HepG2 (cell line): ENCODE results near the gene CDHR5. TPM values are rescaled to one million over a fixed set of nuclear protein-coding genes. Genes with fewer than 3 reads are reported as not detected.
A peak's percentile ranks its signal among the peaks of the same experiment; 100 is the strongest.

ENCODE experiments used
- ATAC-seq: fragments of 200-7000 bp; cut with Tn5 transposase; 3 replicates; pipeline ENCODE4 v1.9.1; 2020; ENCODE audit warnings: mild to moderate bottlenecking, moderate library complexity
- BruUV-seq: library from RNA; stranded (reverse); fragments of 400-500 nt; replicated peaks from 2 replicates; lab custom pipeline; 2021; lab: Mats Ljungman, UMichigan
- CTCF ChIA-PET: fragments of 300-600 bp; formaldehyde crosslinking; extraction: SDS; loops from one replicate; lab custom pipeline; 2021; ENCODE audit warnings: low total read pairs, inconsistent platforms, low intra/inter-chr PET ratio; lab: Yijun Ruan, JAX
- POLR2A ChIA-PET: fragments of 350-600 bp; sonication (Branson Sonifier 250); formaldehyde crosslinking; loops from one replicate; lab custom pipeline; 2020; ENCODE audit warnings: antibody characterized with exemption, inconsistent platforms; lab: Yijun Ruan, JAX
- DNase-seq: peaks from one replicate; pipeline ENCODE4 v3.0.0-alpha.2; 2015; ENCODE audit warnings: low spot score
- FAIRE-seq: peaks from 3 replicates; lab custom pipeline; 2011; peaks lifted over from hg19 to GRCh38; lab: Jason Lieb, UNC
- H2AFZ ChIP-seq: one replicate; pipeline ENCODE4 v1.6.1; 2011; ENCODE audit warnings: low read length, inconsistent platforms
- H3K27ac ChIP-seq: fragments of 300-600 bp; 3 replicates; pipeline ENCODE4 v1.8.0; 2011; ENCODE audit warnings: mixed run types, mild to moderate bottlenecking, mixed read lengths, low read length, inconsistent platforms; ENCODE audit not compliant: insufficient read depth; ENCODE audit errors: extremely low read length
- H3K27me3 ChIP-seq, 2 experiments: fragments of 200-600 bp in 1 of 2; 2 replicates in 1 of 2; 3 replicates in 1 of 2; pipeline versions ENCODE4 v1.6.0 to v1.8.0; 2011; ENCODE audit warnings: low read length in 2 of 2, mild to moderate bottlenecking in 2 of 2, moderate library complexity in 2 of 2, inconsistent platforms in 1 of 2; ENCODE audit not compliant: insufficient read depth in 2 of 2, control insufficient read depth in 1 of 2
- H3K36me3 ChIP-seq, 2 experiments: fragments of 200-600 bp in 1 of 2; replicated peaks in 1 of 2; 2 replicates in 1 of 2; 3 replicates in 1 of 2; pipeline versions ENCODE4 v1.5.1 to v1.8.0; 2011; ENCODE audit warnings: low read length in 2 of 2, inconsistent platforms in 1 of 2; ENCODE audit not compliant: insufficient read depth in 2 of 2, control insufficient read depth in 1 of 2
- H3K4me1 ChIP-seq: 2 replicates; pipeline ENCODE4 v1.5.1; 2012; ENCODE audit warnings: low read length, inconsistent platforms; ENCODE audit not compliant: insufficient read depth
- H3K4me2 ChIP-seq: 2 replicates; pipeline ENCODE4 v1.6.0; 2011; ENCODE audit warnings: low read depth, low read length, inconsistent platforms
- H3K4me3 ChIP-seq, 3 experiments: fragments of 200-600 bp in 1 of 3; sonication (generic), shearing (Covaris generic) in 1 of 3; replicated peaks in 1 of 3; 2 replicates each; pipeline ENCODE4 v1.5.1; 2011 to 2016; ENCODE audit warnings: low read length in 3 of 3, inconsistent platforms in 2 of 3, low read depth in 2 of 3, mild to moderate bottlenecking in 2 of 3, control low read depth in 1 of 3, mixed read lengths in 1 of 3; ENCODE audit not compliant: insufficient read depth in 1 of 3
- H3K79me2 ChIP-seq: one replicate; pipeline ENCODE4 v1.6.1; 2011; ENCODE audit warnings: low read length, inconsistent platforms; ENCODE audit not compliant: insufficient read depth
- H3K9ac ChIP-seq: 2 replicates; pipeline ENCODE4 v1.6.0; 2011; ENCODE audit warnings: mild to moderate bottlenecking, low read depth, low read length, inconsistent platforms; ENCODE audit not compliant: insufficient read depth
- H3K9me3 ChIP-seq: 2 replicates; pipeline ENCODE4 v1.5.1; 2012; ENCODE audit warnings: mild to moderate bottlenecking, low read length
- H4K20me1 ChIP-seq: 2 replicates; pipeline ENCODE4 v1.6.0; 2011; ENCODE audit warnings: inconsistent platforms, mild to moderate bottlenecking, low read length, moderate library complexity; ENCODE audit not compliant: insufficient read depth
- AGO2 ChIP-seq: fragments of 200-400 bp; formaldehyde crosslinking; optimal IDR thresholded peaks from 2 replicates; pipeline ENCODE3; 2017; ENCODE audit warnings: mild to moderate bottlenecking, low read depth, low read length, moderate library complexity
- GABPB1 ChIP-seq: IDR thresholded peaks from 2 replicates; pipeline ENCODE4 v1.6.1; 2016; ENCODE audit warnings: mild to moderate bottlenecking, missing genetic modification reagents, moderate library complexity, missing compliant biosample characterization
- NCOA2 ChIP-seq: sonication (generic); formaldehyde crosslinking; IDR thresholded peaks from 2 replicates; pipeline ENCODE4 v1.8.0; 2022; ENCODE audit warnings: inconsistent platforms
- POGZ ChIP-seq: sonication (generic); formaldehyde crosslinking; IDR thresholded peaks from 2 replicates; pipeline ENCODE4 v1.4.0; 2020; ENCODE audit warnings: mild to moderate bottlenecking, missing genetic modification reagents
- RBM22 ChIP-seq: fragments of 200-400 bp; formaldehyde crosslinking; optimal IDR thresholded peaks from 2 replicates; pipeline ENCODE3; 2017; ENCODE audit warnings: mild to moderate bottlenecking, low read length, moderate library complexity
- SRSF4 ChIP-seq: fragments of 200-400 bp; formaldehyde crosslinking; IDR thresholded peaks from one replicate; pipeline ENCODE4 v1.6.1; 2018; ENCODE audit warnings: mild to moderate bottlenecking, low read depth, low read length, moderate library complexity; ENCODE audit not compliant: poor library complexity, severe bottlenecking
- ZC3H13 ChIP-seq: sonication (generic); formaldehyde crosslinking; IDR thresholded peaks from 2 replicates; pipeline ENCODE4 v1.8.1; 2023; ENCODE audit warnings: mild to moderate bottlenecking, missing genetic modification reagents, moderate library complexity
- ZNF263 ChIP-seq: sonication (generic); formaldehyde crosslinking; IDR thresholded peaks from 2 replicates; pipeline ENCODE4 v1.4.0; 2020; ENCODE audit warnings: missing genetic modification reagents
- WGBS: methylation state at CpG from one replicate; pipeline ENCODE4 v1.1.6; 2017; ENCODE audit warnings: low lambda C conversion rate; 5-methylcytosine and 5-hydroxymethylcytosine counted together
- in situ Hi-C: cut with HindIII; loops from 2 replicates; pipeline ENCODE4 v1.10.0; 2017; ENCODE audit warnings: low pct_unique_long_range_greater_than_20kb; ENCODE audit not compliant: extremely low pct_ligation_motif_present
- intact Hi-C: fragments of 100-400 bp; cut with micrococcal nuclease; formaldehyde crosslinking; loops from one replicate; pipeline ENCODE4 v1.10.0; 2022; ENCODE audit not compliant: unreplicated experiment
- polyA plus RNA-seq, 8 experiments: library from polyadenylated mRNA; depleted of rRNA in 3 of 8; stranded (reverse) in 7 of 8; unstranded in 1 of 8; fragments of >200 nt; fragmentation: Illumina TruSeq in 4 of 8; extraction: Trizol in 4 of 8; gene quantifications; 2 replicates each; pipeline versions ENCODE4 v1.2.1 to v1.2.3, GENCODE V29; 2011 to 2016; ENCODE audit warnings: low read depth in 4 of 8, missing spikeins in 1 of 8, mixed read lengths in 1 of 8; ENCODE audit not compliant: insufficient read depth in 1 of 8
- total RNA-seq, 5 experiments: library from RNA; depleted of rRNA; stranded (reverse); fragments of >200 nt; fragmentation: Illumina TruSeq; extraction: Trizol; gene quantifications; 2 replicates each; pipeline ENCODE4 v1.2.3, GENCODE V29; 2016; ENCODE audit warnings: low read depth in 1 of 5
- TF ChIP-seq, protein P1 (sequence below): sonication (generic); formaldehyde crosslinking; IDR thresholded peaks from 2 replicates; pipeline ENCODE4 v1.4.0; 2020; ENCODE audit warnings: missing genetic modification reagents
- TF ChIP-seq, protein P2 (sequence below): sonication (generic); formaldehyde crosslinking; IDR thresholded peaks from 2 replicates; pipeline ENCODE4 v1.9.0; 2021; ENCODE audit warnings: missing genetic modification reagents, borderline replicate concordance

CDHR5 gene
- total and polyA plus RNA-seq, 2 of the 13 experiments (the other 11 are each of a cell fraction or from before 2014, with no cell fraction given) = 0.46 to 0.71 TPM

DNA sequence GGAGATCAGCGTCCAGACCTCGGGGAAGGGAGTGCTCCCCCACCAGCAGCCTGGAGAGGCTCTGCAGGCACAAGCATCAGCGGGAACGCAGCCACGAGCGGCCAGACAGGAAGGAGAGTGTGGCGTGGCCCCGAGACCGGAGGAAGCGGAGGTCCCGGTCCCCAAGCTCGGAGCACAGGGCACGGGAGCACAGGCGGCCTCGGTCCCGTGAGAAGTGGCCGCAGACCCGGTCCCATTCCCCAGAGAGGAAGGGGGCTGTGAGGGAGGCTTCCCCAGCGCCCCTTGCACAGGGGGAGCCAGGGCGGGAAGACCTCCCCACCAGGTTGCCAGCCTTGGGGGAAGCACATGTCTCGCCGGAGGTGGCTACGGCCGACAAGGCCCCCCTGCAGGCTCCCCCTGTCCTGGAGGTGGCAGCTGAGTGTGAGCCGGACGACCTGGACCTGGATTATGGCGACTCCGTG, 15.9 kb downstream of the CDHR5 start:
- ATAC-seq = no peak
- Histone ChIP-seq H4K20me1 (peaks cover 6% of the 10 kb centered on the region; the same call in 1 of the 2 replicates), H3K36me3 (peaks cover 58 to 92% of the 10 kb centered on the region in 2 experiments; a peak in 4 of 5 replicates), H3K4me3 (no peak overlapping the region), H3K79me2 (no peaks in the 10 kb centered on the region), H3K27ac (no peak overlapping the region), H3K9ac (no peak overlapping the region), H3K4me1 (no peaks in the 10 kb centered on the region), H3K4me2 (no peak overlapping the region), H3K9me3 (no peaks in the 10 kb centered on the region), H3K27me3 (no peaks in the 10 kb centered on the region), H2AFZ (no peak overlapping the region)
- FAIRE-seq = no peak
- no peak for DNase-seq
- intact Hi-C loops = no loop called here
- WGBS = 94% methylated on average over 17 of the region's 28 CpGs
- BruUV-seq = no TSS peak
- in situ Hi-C loops = no loop called here
- CTCF ChIA-PET = no interaction called here
- POLR2A ChIA-PET = no interaction called here
- no peak for TF ChIP-seq GABPB1 (CRISPR knock-in tag)
- no peak for TF ChIP-seq NCOA2 (CRISPR knock-in tag)
- peak; percentile 2; the same call in 1 of the 2 replicates for TF ChIP-seq ZC3H13 (CRISPR knock-in tag)
- TF ChIP-seq AGO2 = peak; percentile 53

DNA sequence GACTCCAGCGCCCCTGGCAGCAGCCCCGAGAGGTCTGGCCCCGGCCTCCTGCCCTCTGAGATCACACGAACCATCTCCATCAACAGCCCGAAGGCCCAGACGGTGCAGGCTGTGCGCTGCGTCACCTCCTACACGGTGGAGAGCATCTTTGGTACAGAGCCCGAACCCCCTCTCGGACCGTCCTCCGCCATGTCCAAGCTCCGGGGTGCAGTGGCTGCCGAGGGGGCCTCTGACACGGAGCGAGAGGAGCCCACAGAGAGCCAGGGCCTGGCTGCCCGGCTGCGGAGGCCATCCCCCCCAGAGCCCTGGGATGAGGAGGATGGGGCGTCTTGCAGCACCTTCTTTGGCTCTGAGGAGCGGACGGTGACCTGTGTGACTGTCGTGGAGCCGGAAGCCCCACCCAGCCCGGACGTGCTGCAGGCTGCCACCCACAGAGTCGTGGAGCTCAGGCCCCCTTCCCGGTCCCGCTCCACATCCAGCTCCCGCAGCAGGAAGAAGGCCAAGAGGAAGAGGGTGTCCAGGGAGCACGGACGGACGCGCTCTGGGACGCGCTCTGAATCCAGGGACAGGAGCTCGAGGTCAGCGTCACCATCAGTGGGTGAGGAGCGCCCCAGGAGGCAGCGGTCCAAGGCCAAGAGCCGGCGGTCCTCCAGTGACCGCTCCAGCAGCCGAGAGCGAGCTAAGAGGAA, 16.6 kb downstream of the CDHR5 start:
- DNase-seq (no peak), FAIRE-seq (no peak), ATAC-seq (no peak)
- in situ Hi-C loops = no loop called here
- 95% methylated on average over 35 of the region's 45 CpGs for WGBS
- Histone ChIP-seq H3K4me1 (no peaks in the 10 kb centered on the region), H2AFZ (no peak overlapping the region), H3K9me3 (no peaks in the 10 kb centered on the region), H3K27me3 (no peaks in the 10 kb centered on the region), H3K27ac (no peak overlapping the region), H3K36me3 (peaks cover 58 to 94% of the 10 kb centered on the region in 2 experiments; a peak in 4 of 5 replicates), H3K9ac (no peak overlapping the region), H3K4me3 (no peak overlapping the region), H3K79me2 (no peaks in the 10 kb centered on the region), H3K4me2 (no peak overlapping the region), H4K20me1 (peaks cover 7% of the 10 kb centered on the region; the same call in 1 of the 2 replicates)
- POLR2A ChIA-PET = no interaction called here
- TF ChIP-seq, protein P1, sequence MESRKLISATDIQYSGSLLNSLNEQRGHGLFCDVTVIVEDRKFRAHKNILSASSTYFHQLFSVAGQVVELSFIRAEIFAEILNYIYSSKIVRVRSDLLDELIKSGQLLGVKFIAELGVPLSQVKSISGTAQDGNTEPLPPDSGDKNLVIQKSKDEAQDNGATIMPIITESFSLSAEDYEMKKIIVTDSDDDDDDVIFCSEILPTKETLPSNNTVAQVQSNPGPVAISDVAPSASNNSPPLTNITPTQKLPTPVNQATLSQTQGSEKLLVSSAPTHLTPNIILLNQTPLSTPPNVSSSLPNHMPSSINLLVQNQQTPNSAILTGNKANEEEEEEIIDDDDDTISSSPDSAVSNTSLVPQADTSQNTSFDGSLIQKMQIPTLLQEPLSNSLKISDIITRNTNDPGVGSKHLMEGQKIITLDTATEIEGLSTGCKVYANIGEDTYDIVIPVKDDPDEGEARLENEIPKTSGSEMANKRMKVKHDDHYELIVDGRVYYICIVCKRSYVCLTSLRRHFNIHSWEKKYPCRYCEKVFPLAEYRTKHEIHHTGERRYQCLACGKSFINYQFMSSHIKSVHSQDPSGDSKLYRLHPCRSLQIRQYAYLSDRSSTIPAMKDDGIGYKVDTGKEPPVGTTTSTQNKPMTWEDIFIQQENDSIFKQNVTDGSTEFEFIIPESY (CRISPR knock-in tag) = peak; percentile 76
- peak; percentile 39 for TF ChIP-seq AGO2
- TF ChIP-seq ZNF263 = 0 out of 2 replicates have a peak, but pooled peaks have one; percentile 15
- no peak for TF ChIP-seq POGZ
- peak; percentile 31 for TF ChIP-seq RBM22
- no peak for TF ChIP-seq SRSF4
- TF ChIP-seq, protein P2, sequence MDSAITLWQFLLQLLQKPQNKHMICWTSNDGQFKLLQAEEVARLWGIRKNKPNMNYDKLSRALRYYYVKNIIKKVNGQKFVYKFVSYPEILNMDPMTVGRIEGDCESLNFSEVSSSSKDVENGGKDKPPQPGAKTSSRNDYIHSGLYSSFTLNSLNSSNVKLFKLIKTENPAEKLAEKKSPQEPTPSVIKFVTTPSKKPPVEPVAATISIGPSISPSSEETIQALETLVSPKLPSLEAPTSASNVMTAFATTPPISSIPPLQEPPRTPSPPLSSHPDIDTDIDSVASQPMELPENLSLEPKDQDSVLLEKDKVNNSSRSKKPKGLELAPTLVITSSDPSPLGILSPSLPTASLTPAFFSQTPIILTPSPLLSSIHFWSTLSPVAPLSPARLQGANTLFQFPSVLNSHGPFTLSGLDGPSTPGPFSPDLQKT (CRISPR knock-in tag) = no peak
- BruUV-seq = no TSS peak
- CTCF ChIA-PET = no interaction called here
- intact Hi-C loops = no loop called here
